Astrocyte (in vitro differentiated cells and primary cell): Measurements from ENCODE around the gene LIF. TPM values are rescaled to one million over a fixed set of nuclear protein-coding genes. Genes with fewer than 3 reads are reported as not detected.

Experiments used
- DNase-seq: peaks from one replicate; pipeline ENCODE4 v3.0.0-alpha.2; 2010; ENCODE audit warnings: low read depth
- FAIRE-seq: peaks from 2 replicates; lab custom pipeline; 2011; peaks lifted over from hg19 to GRCh38; lab: Jason Lieb, UNC
- H2AFZ ChIP-seq: 2 replicates; pipeline ENCODE4 v1.6.0; 2012; ENCODE audit warnings: low read depth, low read length, inconsistent platforms
- H3K27ac ChIP-seq: 2 replicates; pipeline ENCODE4 v1.5.1; 2011; ENCODE audit warnings: low read depth, low read length, inconsistent platforms
- H3K27me3 ChIP-seq: 2 replicates; pipeline ENCODE4 v1.6.0; 2011; ENCODE audit warnings: low read length, inconsistent platforms; ENCODE audit not compliant: insufficient read depth
- H3K36me3 ChIP-seq: 2 replicates; pipeline ENCODE4 v1.5.1; 2011; ENCODE audit warnings: low read length, inconsistent platforms; ENCODE audit not compliant: insufficient read depth
- H3K4me1 ChIP-seq: 2 replicates; pipeline ENCODE4 v1.5.1; 2011; ENCODE audit warnings: low read length, inconsistent platforms; ENCODE audit not compliant: insufficient read depth
- H3K4me2 ChIP-seq: 2 replicates; pipeline ENCODE4 v1.6.0; 2012; ENCODE audit warnings: low read length, inconsistent platforms
- H3K4me3 ChIP-seq: 2 replicates; pipeline ENCODE4 v1.5.1; 2011; ENCODE audit warnings: low read depth, mild to moderate bottlenecking, low read length, inconsistent platforms; ENCODE audit not compliant: insufficient read depth
- H3K79me2 ChIP-seq: 2 replicates; pipeline ENCODE4 v1.6.0; 2012; ENCODE audit warnings: mild to moderate bottlenecking, low read length, inconsistent platforms; ENCODE audit not compliant: insufficient read depth
- H3K9ac ChIP-seq: 2 replicates; pipeline ENCODE4 v1.6.0; 2012; ENCODE audit warnings: mild to moderate bottlenecking, low read length, inconsistent platforms
- H3K9me3 ChIP-seq: 2 replicates; pipeline ENCODE4 v1.5.1; 2012; ENCODE audit warnings: low read depth, mild to moderate bottlenecking, low read length, inconsistent platforms; ENCODE audit not compliant: insufficient read depth
- H4K20me1 ChIP-seq: 2 replicates; pipeline ENCODE4 v1.6.0; 2012; ENCODE audit warnings: low read length, inconsistent platforms; ENCODE audit not compliant: insufficient read depth
- H3K27ac Mint-ChIP-seq: one replicate; pipeline ENCODE4 v1.8.0; 2021; ENCODE audit warnings: mild to moderate bottlenecking, mixed read lengths; ENCODE audit not compliant: unreplicated experiment
- H3K27me3 Mint-ChIP-seq: one replicate; pipeline ENCODE4 v1.8.0; 2021; ENCODE audit warnings: low read depth, mixed read lengths; ENCODE audit not compliant: unreplicated experiment
- H3K36me3 Mint-ChIP-seq: one replicate; pipeline ENCODE4 v1.8.0; 2021; ENCODE audit warnings: low read depth, mixed read lengths; ENCODE audit not compliant: unreplicated experiment
- H3K4me1 Mint-ChIP-seq: one replicate; pipeline ENCODE4 v1.8.0; 2021; ENCODE audit warnings: low read depth, mixed read lengths; ENCODE audit not compliant: unreplicated experiment
- H3K4me3 Mint-ChIP-seq: one replicate; pipeline ENCODE4 v1.8.0; 2021; ENCODE audit warnings: mild to moderate bottlenecking, moderate library complexity, mixed read lengths; ENCODE audit not compliant: unreplicated experiment
- H3K9me3 Mint-ChIP-seq: one replicate; pipeline ENCODE4 v1.8.0; 2021; ENCODE audit warnings: mild to moderate bottlenecking, mixed read lengths; ENCODE audit not compliant: unreplicated experiment
- CTCF ChIP-seq: IDR thresholded peaks from 2 replicates; pipeline ENCODE4 v1.5.1; 2011; ENCODE audit warnings: low read depth, mild to moderate bottlenecking, inconsistent platforms, low read length, moderate library complexity; ENCODE audit not compliant: insufficient read depth
- EZH2 ChIP-seq: IDR thresholded peaks from 2 replicates; pipeline ENCODE4 v1.6.1; 2012; ENCODE audit warnings: mild to moderate bottlenecking, low read length, inconsistent platforms; ENCODE audit not compliant: insufficient read depth
- total RNA-seq: library from RNA; stranded (reverse); gene quantifications from 2 replicates; pipeline ENCODE4 v1.2.1, GENCODE V29; 2021

LIF gene
- total RNA-seq, 1 donor from 2014 or later = 63.3 TPM

- peak overlapping the region; percentile 58 for H3K27ac ChIP-seq
- H3K9me3 ChIP-seq = no peaks in the 10 kb centered on the region
- H3K4me3 Mint-ChIP-seq = no peak overlapping the region
- no peak overlapping the region for H3K4me3 ChIP-seq
- no peaks in the 10 kb centered on the region for H3K9me3 Mint-ChIP-seq
- H3K36me3 ChIP-seq = no peaks in the 10 kb centered on the region
- no peaks in the 10 kb centered on the region for H3K36me3 Mint-ChIP-seq
- no peak for TF ChIP-seq CTCF
- no peak for TF ChIP-seq EZH2
- H2AFZ ChIP-seq = no peak overlapping the region
- H3K4me1 Mint-ChIP-seq = peaks cover 42% of the 10 kb centered on the region
- no peaks in the 10 kb centered on the region for H4K20me1 ChIP-seq
- DNase-seq (peak; percentile 83), FAIRE-seq (no peak)
- H3K9ac ChIP-seq = peak overlapping the region; percentile 63
- H3K4me1 ChIP-seq = peaks cover 57% of the 10 kb centered on the region
- no peaks in the 10 kb centered on the region for H3K27me3 ChIP-seq
- H3K79me2 ChIP-seq = no peaks in the 10 kb centered on the region
- peak overlapping the region; percentile 21 for H3K4me2 ChIP-seq
- no peak overlapping the region for H3K27ac Mint-ChIP-seq
- H3K27me3 Mint-ChIP-seq = no peaks in the 10 kb centered on the region
Observed at GRCh38 chr22:30232716-30233218, 13.8 kb downstream of the LIF start.

GRCh38 chr22:30230787-30231461 lies 15.6 kb downstream of the LIF start:
- Mint-ChIP-seq H3K9me3 (no peaks in the 10 kb centered on the region), H3K27me3 (no peaks in the 10 kb centered on the region), H3K27ac (no peak overlapping the region), H3K36me3 (no peaks in the 10 kb centered on the region), H3K4me3 (no peak overlapping the region), H3K4me1 (peaks cover 37% of the 10 kb centered on the region)
- Histone ChIP-seq H4K20me1 (no peaks in the 10 kb centered on the region), H3K4me1 (peaks cover 50% of the 10 kb centered on the region), H3K4me3 (no peak overlapping the region), H3K27ac (no peak overlapping the region), H2AFZ (no peak overlapping the region), H3K9me3 (no peaks in the 10 kb centered on the region), H3K36me3 (no peaks in the 10 kb centered on the region), H3K4me2 (no peak overlapping the region), H3K79me2 (no peaks in the 10 kb centered on the region), H3K9ac (no peak overlapping the region), H3K27me3 (no peaks in the 10 kb centered on the region)
- TF ChIP-seq EZH2 (no peak), CTCF (no peak)
- FAIRE-seq (no peak), DNase-seq (no peak)

- no peak overlapping the region for H3K27ac ChIP-seq
- H3K9me3 ChIP-seq = no peaks in the 10 kb centered on the region
- H3K4me3 ChIP-seq = no peak overlapping the region
- H3K27me3 ChIP-seq = no peaks in the 10 kb centered on the region
- H4K20me1 ChIP-seq = no peaks in the 10 kb centered on the region
- DNase-seq (no peak), FAIRE-seq (no peak)
- H3K27me3 Mint-ChIP-seq = no peaks in the 10 kb centered on the region
- H3K27ac Mint-ChIP-seq = no peak overlapping the region
- H3K9me3 Mint-ChIP-seq = no peaks in the 10 kb centered on the region
- TF ChIP-seq EZH2 (no peak), CTCF (no peak)
- H3K9ac ChIP-seq = no peak overlapping the region
- no peaks in the 10 kb centered on the region for H3K36me3 ChIP-seq
- peaks cover 44% of the 10 kb centered on the region for H3K4me1 ChIP-seq
- H2AFZ ChIP-seq = no peak overlapping the region
- no peak overlapping the region for H3K4me2 ChIP-seq
- H3K79me2 ChIP-seq = no peaks in the 10 kb centered on the region
- no peaks in the 10 kb centered on the region for H3K36me3 Mint-ChIP-seq
- peaks cover 37% of the 10 kb centered on the region for H3K4me1 Mint-ChIP-seq
- H3K4me3 Mint-ChIP-seq = no peak overlapping the region
Observed at GRCh38 chr22:30230330-30230729, 16.2 kb downstream of the LIF start.
